Measurements from ENCODE around the gene RANBP3L.
"Not testable (repeated sequence)": the region's sequence is repeated elsewhere in the genome, so short reads cannot be mapped to it uniquely, and the experiment has no call there.

RANBP3L gene

DNA sequence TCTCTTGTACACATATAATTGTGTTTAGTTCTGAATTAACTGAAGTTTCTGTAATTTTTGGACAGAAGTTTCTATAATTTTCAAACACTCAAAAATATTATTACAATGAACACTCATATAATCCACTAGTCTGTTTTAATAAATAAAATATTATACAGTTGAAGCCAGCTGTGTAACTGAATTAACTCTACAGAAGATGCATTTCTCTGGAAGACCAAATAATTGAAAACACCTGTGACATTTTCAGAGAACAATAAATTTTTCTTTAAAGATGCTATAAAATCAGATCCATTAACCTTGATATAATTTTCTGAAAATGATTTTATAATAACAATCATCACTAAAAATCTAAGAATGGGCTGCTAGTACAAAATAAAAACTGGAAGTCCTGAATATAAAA lies 74.7 kb downstream of the RANBP3L start:
- H3K4me3 ChIP-seq (ENCODE audit: low read length) = no peak overlapping the region
- no peak for TF ChIP-seq ZNF274 (IDR thresholded peaks at IDR 0.05; ENCODE audit: low read depth, low read length)

DNA sequence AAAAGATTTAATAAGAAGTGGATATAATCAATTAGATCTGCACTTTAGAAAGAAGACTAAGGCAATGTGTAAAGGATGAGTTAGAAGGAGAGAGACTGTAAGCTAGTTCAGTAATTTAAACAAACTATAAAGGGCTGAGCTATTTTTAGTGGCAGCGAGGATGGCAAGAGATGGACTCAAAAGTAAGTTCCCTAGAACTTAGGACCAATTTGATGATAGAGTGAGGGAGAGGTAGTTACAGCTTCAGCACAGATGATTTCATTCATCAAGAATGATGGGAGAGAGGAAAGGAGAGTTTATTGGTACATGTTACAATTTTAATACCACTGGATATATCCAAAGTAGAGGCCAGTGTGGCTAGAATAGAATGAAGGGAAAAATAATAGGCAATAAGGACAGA lies 79.1 kb downstream of the RANBP3L start:
- H3K4me3 ChIP-seq (ENCODE audit: low read length) = no peak overlapping the region
- TF ChIP-seq ZNF274 (IDR thresholded peaks at IDR 0.05; ENCODE audit: low read depth, low read length) = no peak

DNA sequence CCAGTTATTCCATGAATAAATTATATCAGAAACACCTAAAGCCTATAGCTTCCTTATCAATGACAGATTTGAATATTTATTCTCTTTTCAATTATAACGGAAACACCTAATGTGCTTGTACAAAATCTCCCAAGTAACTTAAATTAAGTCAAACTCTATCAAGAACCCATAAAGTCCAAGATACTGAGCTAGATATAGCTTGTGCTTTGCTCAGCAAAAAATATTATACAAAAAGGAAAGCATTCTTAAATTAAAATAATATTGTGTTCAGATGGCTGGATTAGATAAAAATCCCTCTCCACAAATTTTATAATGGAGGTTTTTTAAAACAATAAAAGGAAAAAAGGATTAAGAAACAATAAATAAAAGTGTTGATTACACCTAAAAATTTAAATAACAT lies 83.7 kb downstream of the RANBP3L start:
- TF ChIP-seq ZNF274 (IDR thresholded peaks at IDR 0.05; ENCODE audit: low read depth, low read length) = no peak
- H3K4me3 ChIP-seq (ENCODE audit: low read length) = no peak overlapping the region

DNA sequence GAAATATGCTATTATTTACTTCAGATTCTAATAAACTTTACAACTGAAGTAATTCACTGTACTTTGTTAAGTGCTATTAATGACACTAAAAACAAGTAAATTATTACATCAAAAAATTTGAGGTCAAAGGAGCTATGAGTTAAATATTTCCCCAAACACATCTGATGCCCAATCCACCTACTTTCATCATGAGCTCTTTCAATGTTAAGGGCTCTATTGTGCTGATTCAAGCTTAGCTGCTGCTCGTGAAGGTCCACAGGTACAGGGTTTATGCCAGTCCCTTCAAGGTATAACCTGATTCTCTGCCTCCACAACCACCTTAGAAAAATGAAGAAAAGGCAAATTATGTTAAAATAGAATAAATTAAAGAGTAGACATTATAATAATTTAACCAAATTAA lies 84.1 kb downstream of the RANBP3L start:
- no peak overlapping the region for H3K4me3 ChIP-seq (ENCODE audit: low read length)
- no peak for TF ChIP-seq ZNF274 (IDR thresholded peaks at IDR 0.05; ENCODE audit: low read depth, low read length)

DNA sequence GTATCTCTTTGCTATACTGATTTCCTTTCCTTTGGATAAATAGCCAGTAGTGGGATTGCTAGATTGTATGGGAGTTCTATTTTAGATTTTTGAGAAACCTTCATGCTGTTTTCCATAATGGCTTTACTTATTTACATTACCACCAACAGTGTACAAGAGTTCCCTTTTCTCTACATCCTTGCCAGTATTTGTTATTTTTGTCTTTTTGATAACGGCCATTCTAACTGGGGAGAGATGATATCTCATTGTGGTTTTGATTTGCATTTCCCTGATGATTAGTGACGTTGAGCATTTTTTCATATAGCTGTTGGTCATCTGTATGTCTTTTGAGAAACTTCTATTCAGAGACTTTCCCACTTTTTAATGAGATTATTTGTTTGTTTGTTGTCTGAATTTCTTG lies 85.8 kb downstream of the RANBP3L start:
- TF ChIP-seq ZNF274 (IDR thresholded peaks at IDR 0.05; ENCODE audit: low read depth, low read length) = no peak

DNA sequence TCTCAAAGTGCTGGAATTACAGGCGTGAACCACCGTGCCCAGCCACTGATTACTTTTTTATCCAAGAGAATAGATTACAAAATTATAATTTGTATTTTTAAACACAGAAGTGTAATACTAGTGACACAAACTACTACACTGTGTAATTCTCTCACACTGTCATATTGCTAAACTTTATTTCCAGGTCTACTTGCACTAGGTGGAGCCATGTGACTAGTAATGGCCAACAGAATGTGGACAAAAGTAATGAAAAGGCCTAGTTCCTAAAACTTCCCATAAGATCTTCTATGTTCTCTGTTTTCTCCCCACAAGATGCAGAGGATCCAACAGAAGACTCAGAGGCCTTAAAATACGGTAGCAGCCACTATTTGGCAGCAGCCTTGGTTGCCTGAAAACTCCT lies 87.3 kb downstream of the RANBP3L start:
- no peak for TF ChIP-seq ZNF274 (IDR thresholded peaks at IDR 0.05; ENCODE audit: low read depth, low read length)

More for the DNA sequence above, 85.8 kb downstream of the RANBP3L start:
- H3K4me3 ChIP-seq (ENCODE audit: low read length) = no peak overlapping the region

DNA sequence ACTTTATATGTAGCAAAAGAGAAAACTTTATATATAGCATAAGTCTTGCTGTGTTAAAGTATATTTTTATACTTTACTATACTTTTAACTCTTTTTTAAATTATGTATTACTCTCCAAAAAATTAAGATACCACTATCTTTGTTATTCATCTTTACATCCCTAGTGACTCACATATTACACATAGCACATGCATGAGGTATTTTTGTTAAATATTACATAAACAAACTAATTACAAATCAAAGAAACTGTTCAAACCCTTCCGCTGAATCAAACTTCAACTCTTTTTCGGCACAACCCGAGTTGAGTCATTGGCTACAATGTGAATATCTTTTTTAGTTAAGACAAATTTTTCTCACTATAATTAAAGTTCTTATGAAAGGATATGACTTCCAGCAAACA lies 92.0 kb downstream of the RANBP3L start:
- TF ChIP-seq ZNF274 (IDR thresholded peaks at IDR 0.05; ENCODE audit: low read depth, low read length) = no peak
- no peak overlapping the region for H3K4me3 ChIP-seq (ENCODE audit: low read length)

More for the DNA sequence above, 87.3 kb downstream of the RANBP3L start:
- no peak overlapping the region for H3K4me3 ChIP-seq (ENCODE audit: low read length)

DNA sequence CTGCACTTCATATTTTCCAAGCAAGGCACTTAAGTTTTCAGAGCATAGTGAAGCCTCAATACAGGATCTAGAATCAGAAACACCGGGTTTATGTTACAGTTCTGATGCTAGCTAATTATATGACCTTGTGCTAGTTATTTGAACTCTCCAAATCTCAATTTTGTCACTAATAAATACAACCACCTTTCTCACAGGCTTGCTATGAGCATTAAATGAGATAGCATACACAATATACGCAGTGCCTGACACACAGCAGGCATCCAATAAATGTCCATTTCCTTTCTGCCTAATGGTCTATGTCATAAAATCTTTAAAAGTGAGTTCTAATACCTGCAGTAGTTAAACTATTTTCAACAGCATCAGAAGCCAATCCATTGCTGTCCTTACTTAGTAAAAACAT lies 92.9 kb downstream of the RANBP3L start:
- no peak for TF ChIP-seq ZNF274 (IDR thresholded peaks at IDR 0.05; ENCODE audit: low read depth, low read length)
- H3K4me3 ChIP-seq (ENCODE audit: low read length) = no peak overlapping the region

DNA sequence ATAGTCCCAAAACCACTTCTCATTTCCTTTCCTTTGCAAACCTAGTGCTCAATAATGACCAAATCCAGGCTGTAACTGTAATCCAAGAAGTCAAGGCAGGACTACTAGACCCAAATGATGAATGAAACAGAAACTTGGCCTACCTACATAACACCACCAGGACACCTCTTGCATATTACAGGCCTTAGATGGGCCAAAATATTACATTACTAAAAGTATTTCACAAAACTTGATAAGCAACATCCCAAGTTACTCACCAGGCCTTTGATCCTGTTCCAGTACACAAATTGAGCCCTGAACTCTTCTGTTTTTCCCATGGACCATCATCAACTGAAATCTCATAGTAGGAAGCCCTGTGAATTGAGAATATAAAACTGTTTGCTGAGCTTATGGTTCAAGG lies 94.8 kb downstream of the RANBP3L start:
- no peak for TF ChIP-seq ZNF274 (IDR thresholded peaks at IDR 0.05; ENCODE audit: low read depth, low read length)

DNA sequence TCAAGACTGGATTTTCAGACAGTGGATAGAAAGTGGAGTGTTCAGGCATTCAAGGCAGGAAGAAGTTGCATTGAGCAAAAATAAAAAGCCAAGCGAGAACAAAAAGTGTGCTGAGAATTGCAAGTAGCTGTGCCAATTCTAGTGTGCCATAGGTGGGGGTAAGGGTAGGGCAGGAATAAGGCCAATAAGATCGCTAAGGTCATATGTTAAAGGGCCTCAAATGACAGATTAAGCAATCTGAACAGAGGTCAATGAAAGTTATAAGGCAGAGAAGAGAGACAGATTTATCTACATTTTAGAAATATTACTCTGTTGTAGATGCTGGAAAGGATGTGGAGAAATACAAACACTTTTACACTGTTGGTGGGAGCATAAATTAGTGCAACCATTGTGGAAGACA lies 96.4 kb downstream of the RANBP3L start:
- H3K4me3 ChIP-seq (ENCODE audit: low read length) = no peak overlapping the region
- no peak for TF ChIP-seq ZNF274 (IDR thresholded peaks at IDR 0.05; ENCODE audit: low read depth, low read length)

More for the DNA sequence above, 94.8 kb downstream of the RANBP3L start:
- H3K4me3 ChIP-seq (ENCODE audit: low read length) = no peak overlapping the region

DNA sequence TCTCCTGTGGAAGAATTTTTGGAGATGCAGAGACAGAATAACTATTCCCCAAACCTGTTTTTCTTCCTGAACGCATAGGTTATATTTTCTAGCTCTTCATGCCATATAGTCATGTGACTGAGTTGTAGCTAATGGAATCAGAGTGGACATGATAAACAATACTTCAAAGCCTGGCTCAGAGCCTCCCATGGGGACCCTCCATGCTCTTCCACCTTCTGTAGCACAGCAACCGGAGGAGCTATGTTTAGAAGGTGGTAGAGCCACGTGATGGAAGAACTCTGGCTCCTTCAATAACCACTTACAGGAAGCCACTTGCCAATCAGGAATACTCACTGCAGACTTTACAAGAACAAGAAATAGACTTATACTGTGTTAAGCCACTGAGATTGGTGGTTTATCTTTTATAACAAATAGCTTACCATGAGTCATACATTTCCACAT lies 99.2 kb downstream of the RANBP3L start:
- no peak overlapping the region for H3K4me3 ChIP-seq (ENCODE audit: low read length)
- TF ChIP-seq ZNF274 (IDR thresholded peaks at IDR 0.05; ENCODE audit: low read depth, low read length) = no peak

DNA sequence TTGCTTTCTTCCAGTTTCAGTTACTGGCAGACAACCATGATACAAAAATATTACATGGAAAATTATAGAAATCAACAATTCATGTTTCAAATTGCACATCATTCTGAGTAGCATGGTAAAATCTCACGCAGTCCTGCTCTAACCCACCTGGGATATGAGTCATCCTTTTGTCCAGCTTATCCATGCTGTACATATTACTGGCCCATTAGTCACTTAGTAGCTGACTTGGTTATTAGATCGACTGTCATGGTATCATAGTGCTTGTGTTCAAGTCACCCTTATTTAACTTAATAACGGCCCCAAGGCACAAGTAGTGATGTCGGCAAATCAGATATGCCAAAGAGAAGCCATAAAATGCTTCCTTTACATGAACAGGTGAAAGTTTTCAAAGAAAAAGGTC lies 101.2 kb downstream of the RANBP3L start:
- TF ChIP-seq ZNF274 (IDR thresholded peaks at IDR 0.05; ENCODE audit: low read depth, low read length) = no peak
- H3K4me3 ChIP-seq (ENCODE audit: low read length) = no peak overlapping the region

DNA sequence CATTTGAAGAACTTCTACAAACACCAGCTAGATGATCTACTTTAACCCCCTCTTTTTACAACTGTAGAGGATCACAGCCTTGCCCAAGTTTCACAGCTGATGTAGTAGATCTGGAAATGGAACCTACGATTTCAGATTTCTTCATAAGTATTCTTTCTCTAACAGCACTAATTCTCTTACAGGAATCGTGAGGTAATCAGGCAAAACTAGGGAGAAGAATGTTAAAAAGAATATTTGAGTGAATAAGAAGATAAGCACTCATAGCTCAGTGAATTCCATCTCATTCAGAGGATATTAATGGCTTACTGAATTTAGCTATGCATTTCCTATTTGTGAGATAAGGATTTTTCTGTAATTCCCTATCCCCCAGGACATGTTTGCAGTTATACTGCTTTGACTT lies 102.1 kb downstream of the RANBP3L start:
- H3K4me3 ChIP-seq (ENCODE audit: low read length) = no peak overlapping the region
- no peak for TF ChIP-seq ZNF274 (IDR thresholded peaks at IDR 0.05; ENCODE audit: low read depth, low read length)

DNA sequence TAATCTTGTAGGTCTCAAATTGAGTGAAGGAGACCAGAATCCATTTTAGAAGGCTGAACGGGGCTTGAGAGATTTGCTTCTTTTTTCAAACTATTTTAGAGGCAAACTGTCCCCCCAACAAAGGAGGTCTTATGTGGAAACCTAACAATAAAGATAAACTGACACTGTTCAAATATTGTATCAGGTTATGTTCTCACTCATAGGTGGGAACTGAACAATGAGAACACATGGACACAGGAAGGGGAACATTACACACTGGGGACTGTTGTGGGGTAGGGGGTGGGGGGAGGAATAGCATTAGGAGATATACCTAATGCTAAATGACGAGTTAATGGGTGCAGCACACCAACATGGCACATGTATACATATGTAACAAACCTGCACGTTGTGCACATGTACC lies 102.9 kb downstream of the RANBP3L start:
- H3K4me3 ChIP-seq (ENCODE audit: low read length) = not testable (repeated sequence)

All from GM08714 (cell line).